ENCODE measurements around the gene FGF12. TPM values are rescaled to one million over a fixed set of nuclear protein-coding genes. Genes with fewer than 3 reads are reported as not detected.

The FGF12 gene
- total RNA-seq, 2 experiments from 2014 or later: 0.06 to 1.7 TPM

GRCh38 chr3:192273697-192274010 is 453.7 kb downstream of the FGF12 start:
- POLR2A ChIA-PET: no interaction called here
- intact Hi-C loops (cut with micrococcal nuclease; ENCODE audit: unreplicated experiment): no loop called here
- BruUV-seq (replicated peaks): no TSS peak

DNA sequence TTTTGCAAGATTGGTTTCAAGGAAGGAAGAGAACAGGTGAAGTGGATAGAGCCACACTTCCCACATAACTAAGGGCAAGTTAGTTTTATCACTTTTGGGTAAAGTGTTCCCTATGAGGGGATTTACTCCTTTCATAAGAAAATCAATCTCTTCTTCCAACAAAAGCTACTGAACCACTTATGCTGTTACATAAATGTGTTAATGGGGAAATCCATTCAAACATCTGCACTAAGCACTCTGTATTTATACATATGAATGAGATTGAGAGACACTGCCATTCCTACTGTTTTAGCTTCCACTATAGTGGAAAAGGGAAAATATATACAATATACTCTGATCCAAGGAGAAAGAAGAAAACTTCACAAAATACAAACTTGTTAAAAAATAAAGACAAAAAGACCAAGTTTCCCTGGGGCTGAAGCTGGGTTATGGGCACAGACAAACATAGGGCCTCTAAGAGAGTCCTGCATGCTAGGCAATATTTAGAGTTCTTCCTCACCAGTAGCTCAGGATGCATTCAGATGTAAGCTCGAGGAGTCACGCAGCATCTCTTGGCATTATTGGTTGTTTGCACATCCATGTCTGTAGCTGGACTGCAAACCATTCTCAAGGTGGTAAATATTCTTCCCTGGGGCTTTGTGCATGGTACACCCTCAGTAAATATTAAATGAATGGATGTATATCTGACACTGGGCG is 454.2 kb downstream of the FGF12 start:
- ChIA-PET CTCF (ENCODE audit: unreplicated experiment) (no interaction called here), POLR2A (no interaction called here)
- DNase-seq (ENCODE audit: low spot score): no peak
- no TSS peak for BruUV-seq (replicated peaks)
- intact Hi-C loops (cut with micrococcal nuclease; ENCODE audit: unreplicated experiment): no loop called here
- H4K20me1 ChIP-seq (ENCODE audit: insufficient read depth, low read length): no peaks in the 10 kb centered on the region
- no peak overlapping the region for H3K27ac ChIP-seq (ENCODE audit: low read depth, low read length, poor library complexity, severe bottlenecking)
- H3K4me3 ChIP-seq (ENCODE audit: low read depth, low read length, poor library complexity, severe bottlenecking): no peak overlapping the region
- H2AFZ ChIP-seq (ENCODE audit: low read length): no peak overlapping the region
- H3K4me2 ChIP-seq (ENCODE audit: low read length): no peak overlapping the region
- TF ChIP-seq EZH2phosphoT487 (IDR thresholded peaks at IDR 0.05; ENCODE audit: borderline replicate concordance, low read depth, low read length) (no peak), CTCF (conservative IDR thresholded peaks at IDR 0.05; ENCODE audit: low read length) (no peak)
- H3K9me2 ChIP-seq (ENCODE audit: insufficient read depth, low read length): no peaks in the 10 kb centered on the region
- H3K36me3 ChIP-seq (ENCODE audit: insufficient read depth, low read length): no peaks in the 10 kb centered on the region
- H3K4me1 ChIP-seq (ENCODE audit: insufficient read depth, low read length, poor library complexity, severe bottlenecking): no peaks in the 10 kb centered on the region
- no peaks in the 10 kb centered on the region for H3K9me3 ChIP-seq (ENCODE audit: low read length)
- no peaks in the 10 kb centered on the region for H3K79me2 ChIP-seq (ENCODE audit: insufficient read depth, low read depth, low read length)

More at GRCh38 chr3:192273697-192274010, 453.7 kb downstream of the FGF12 start:
- TF ChIP-seq CTCF (conservative IDR thresholded peaks at IDR 0.05; ENCODE audit: low read length): no peak
- no peak for TF ChIP-seq EZH2phosphoT487 (IDR thresholded peaks at IDR 0.05; ENCODE audit: borderline replicate concordance, low read depth, low read length)
- no peaks in the 10 kb centered on the region for H3K9me3 ChIP-seq (ENCODE audit: low read length)
- H3K4me1 ChIP-seq (ENCODE audit: insufficient read depth, low read length, poor library complexity, severe bottlenecking): no peaks in the 10 kb centered on the region
- no peak overlapping the region for H3K27ac ChIP-seq (ENCODE audit: low read depth, low read length, poor library complexity, severe bottlenecking)
- no peaks in the 10 kb centered on the region for H4K20me1 ChIP-seq (ENCODE audit: insufficient read depth, low read length)
- H3K4me3 ChIP-seq (ENCODE audit: low read depth, low read length, poor library complexity, severe bottlenecking): no peak overlapping the region
- H3K36me3 ChIP-seq (ENCODE audit: insufficient read depth, low read length): no peaks in the 10 kb centered on the region
- no peak for DNase-seq (ENCODE audit: low spot score)
- H2AFZ ChIP-seq (ENCODE audit: low read length): no peak overlapping the region
- H3K9me2 ChIP-seq (ENCODE audit: insufficient read depth, low read length): no peaks in the 10 kb centered on the region
- CTCF ChIA-PET (ENCODE audit: unreplicated experiment): no interaction called here
- H3K79me2 ChIP-seq (ENCODE audit: insufficient read depth, low read depth, low read length): no peaks in the 10 kb centered on the region
- H3K4me2 ChIP-seq (ENCODE audit: low read length): no peak overlapping the region

- CTCF ChIA-PET (ENCODE audit: unreplicated experiment): no interaction called here
- H3K9me3 ChIP-seq (ENCODE audit: low read length): no peaks in the 10 kb centered on the region
Measured at GRCh38 chr3:192262001-192262400, 465.3 kb downstream of the FGF12 start.

More at GRCh38 chr3:192262001-192262400, 465.3 kb downstream of the FGF12 start:
- TF ChIP-seq CTCF (conservative IDR thresholded peaks at IDR 0.05; ENCODE audit: low read length): no peak
- Histone ChIP-seq H3K27ac (ENCODE audit: low read depth, low read length, poor library complexity, severe bottlenecking) (no peak overlapping the region), H4K20me1 (ENCODE audit: insufficient read depth, low read length) (no peaks in the 10 kb centered on the region), H3K36me3 (ENCODE audit: insufficient read depth, low read length) (no peaks in the 10 kb centered on the region), H3K79me2 (ENCODE audit: insufficient read depth, low read depth, low read length) (no peaks in the 10 kb centered on the region), H2AFZ (ENCODE audit: low read length) (no peak overlapping the region), H3K4me1 (ENCODE audit: insufficient read depth, low read length, poor library complexity, severe bottlenecking) (no peaks in the 10 kb centered on the region), H3K9me2 (ENCODE audit: insufficient read depth, low read length) (no peaks in the 10 kb centered on the region), H3K4me3 (ENCODE audit: low read depth, low read length, poor library complexity, severe bottlenecking) (no peak overlapping the region), H3K4me2 (ENCODE audit: low read length) (no peak overlapping the region)
- BruUV-seq (replicated peaks): no TSS peak
- POLR2A ChIA-PET: interaction anchor here (1.1 to 1.4 kb wide), 2 partner anchors 77 to 130 kb away, joined by 3 to 4 read pairs; no protein-coding TSS in a partner anchor
- DNase-seq (ENCODE audit: low spot score): no peak
- intact Hi-C loops (cut with micrococcal nuclease; ENCODE audit: unreplicated experiment): no loop called here

Data from OCI-LY7 (cell line).